Measurements from ENCODE around the gene CRYGN.

The CRYGN gene

GRCh38 chr7:151423226-151423625 is 16.7 kb downstream of the CRYGN start:
- no peak for TF ChIP-seq CTCF (IDR thresholded peaks at IDR 0.05; ENCODE audit: insufficient read depth, low read depth, low read length, missing control alignments)
- no peak for DNase-seq (ENCODE audit: low read depth)

DNA sequence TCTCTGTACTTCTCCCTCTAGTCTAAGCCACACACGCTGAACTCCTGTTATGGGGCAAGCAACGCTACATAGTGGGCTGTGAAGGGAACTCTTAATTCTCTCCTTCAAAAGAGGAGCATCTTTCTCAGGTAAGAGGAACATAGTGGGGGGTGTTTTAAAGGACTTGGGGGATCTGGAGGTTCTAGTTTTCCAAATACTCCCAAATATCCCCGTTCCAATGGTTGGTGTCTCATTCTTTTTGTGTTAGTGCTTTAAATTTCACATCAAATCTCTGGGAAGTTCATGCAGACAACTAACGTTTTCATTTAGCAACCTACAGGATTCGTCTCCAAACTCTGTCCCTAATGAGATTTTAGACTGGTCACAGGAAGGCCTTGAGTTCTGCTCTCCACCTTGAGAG is 17.7 kb downstream of the CRYGN start:
- TF ChIP-seq CTCF (IDR thresholded peaks at IDR 0.05; ENCODE audit: insufficient read depth, low read depth, low read length, missing control alignments), result no peak
- no peak for DNase-seq (ENCODE audit: low read depth)
- H3K4me3 ChIP-seq (ENCODE audit: low read length), result no peak overlapping the region

More at GRCh38 chr7:151423226-151423625, 16.7 kb downstream of the CRYGN start:
- no peak overlapping the region for H3K4me3 ChIP-seq (ENCODE audit: low read length)

DNA sequence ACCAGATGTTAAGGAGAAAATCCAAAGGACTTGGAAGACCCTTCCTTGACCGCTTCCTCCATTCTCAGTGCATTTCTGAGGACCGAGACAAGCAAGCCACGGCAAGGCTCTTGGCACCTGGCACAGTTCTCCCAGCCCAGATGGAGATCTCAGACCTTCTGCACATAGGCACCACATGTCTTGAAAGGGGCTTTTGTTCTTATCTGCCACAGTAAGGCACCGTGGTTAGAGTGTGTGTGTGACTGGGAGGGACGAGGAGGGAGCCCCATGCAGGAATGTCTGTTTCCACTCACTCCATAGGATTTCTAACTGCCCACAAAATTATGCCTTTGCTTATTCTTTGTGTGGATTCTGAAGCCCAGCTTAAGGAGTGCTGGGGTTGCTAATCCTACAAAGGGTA is 19.8 kb downstream of the CRYGN start:
- DNase-seq (ENCODE audit: low read depth), result no peak
- no peak overlapping the region for H3K4me3 ChIP-seq (ENCODE audit: low read length)
- no peak for TF ChIP-seq CTCF (IDR thresholded peaks at IDR 0.05; ENCODE audit: insufficient read depth, low read depth, low read length, missing control alignments)

- DNase-seq (ENCODE audit: low read depth), result no peak
- H3K4me3 ChIP-seq (ENCODE audit: low read length), result no peak overlapping the region
- TF ChIP-seq CTCF (IDR thresholded peaks at IDR 0.05; ENCODE audit: insufficient read depth, low read depth, low read length, missing control alignments), result no peak
Measured at GRCh38 chr7:151416941-151417315, 23.0 kb downstream of the CRYGN start.

DNA sequence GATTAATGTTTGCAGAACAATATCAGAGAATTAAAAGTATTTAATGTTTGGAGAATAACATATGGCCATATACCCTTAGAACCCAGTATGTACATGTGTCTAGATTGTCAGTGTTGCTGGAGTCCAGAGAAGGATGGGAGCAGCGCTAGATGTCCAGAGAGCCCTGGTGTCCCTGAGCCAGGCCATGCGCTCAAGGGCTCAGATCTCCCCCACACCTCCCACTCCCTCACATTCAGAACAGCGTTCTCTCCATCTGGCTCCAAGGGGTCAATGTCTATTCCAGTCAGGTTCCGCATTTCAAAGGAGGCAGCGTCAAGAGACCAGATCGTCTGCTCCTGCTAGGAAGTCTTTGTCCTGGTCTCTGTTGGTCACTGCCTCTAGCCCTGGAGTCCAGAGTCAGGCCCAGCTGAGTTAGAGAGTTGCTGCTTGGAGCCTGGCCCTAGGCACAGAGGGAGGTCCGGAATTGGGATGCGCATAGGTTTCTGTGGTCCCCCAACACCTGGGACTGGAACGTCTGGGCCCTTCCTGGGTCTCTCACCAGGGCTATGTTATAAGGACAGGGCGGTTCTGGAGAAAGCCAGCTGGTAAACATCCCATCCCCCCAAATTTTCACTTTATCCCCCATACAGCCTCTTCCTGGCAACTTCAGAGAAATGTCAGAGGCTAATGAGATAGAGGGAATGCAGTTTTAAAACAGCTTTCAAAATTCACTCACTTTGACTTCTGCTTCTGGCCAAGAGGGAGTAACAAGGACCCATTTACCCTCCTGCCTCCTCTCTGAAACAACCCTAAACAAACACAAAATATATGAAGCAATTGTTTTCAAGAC is 23.6 kb downstream of the CRYGN start:
- no peak for DNase-seq (ENCODE audit: low read depth)
- TF ChIP-seq CTCF (IDR thresholded peaks at IDR 0.05; ENCODE audit: insufficient read depth, low read depth, low read length, missing control alignments), result no peak
- no peak overlapping the region for H3K4me3 ChIP-seq (ENCODE audit: low read length)

GRCh38 chr7:151415375-151416105 is 24.4 kb downstream of the CRYGN start:
- DNase-seq (ENCODE audit: low read depth), result peak; percentile 94
- TF ChIP-seq CTCF (IDR thresholded peaks at IDR 0.05; ENCODE audit: insufficient read depth, low read depth, low read length, missing control alignments), result no peak
- no peak overlapping the region for H3K4me3 ChIP-seq (ENCODE audit: low read length)
